Stimulated activated naive CD8-positive, alpha-beta T cell treated with anti-CD3 and anti-CD28 coated beads, Interleukin-15, Interleukin-2, amounts not matched to agents 100 U/mL and 50 U/mL, for 24 hours (primary cell): ENCODE measurements around the gene CD164L2.
A peak's percentile ranks its signal among the peaks of the same experiment; 100 is the strongest.
"Not testable (repeated sequence)": the region's sequence is repeated elsewhere in the genome, so short reads cannot be mapped to it uniquely, and the experiment has no call there.

Experiments
- ATAC-seq: fragments of 150-1000 bp; cut with Tn5 transposase; one replicate; pipeline ENCODE4 v1.10.0; 2021
- DNase-seq: peaks from one replicate; pipeline ENCODE4 v3.0.0; 2021

Gene CD164L2

GRCh38 chr1:27384797-27385196, 1.7 kb upstream of the CD164L2 start:
- not testable (repeated sequence) for DNase-seq, ATAC-seq

GRCh38 chr1:27383661-27384060, 528 bp upstream of the CD164L2 start:
- ATAC-seq (no peak), DNase-seq (no peak)

- no peak for ATAC-seq
- no peak for DNase-seq
These were observed 967 bp downstream of the CD164L2 start for GRCh38 chr1:27381969-27382762.

GRCh38 chr1:27380766-27381733, 2.1 kb downstream of the CD164L2 start:
- DNase-seq (no peak), ATAC-seq (peak; percentile 16)

- no peak for ATAC-seq
These were observed 2.9 kb downstream of the CD164L2 start for GRCh38 chr1:27380224-27380623.

GRCh38 chr1:27379564-27380122, 3.5 kb downstream of the CD164L2 start:
- DNase-seq (no peak), ATAC-seq (no peak)

More at GRCh38 chr1:27380224-27380623, 2.9 kb downstream of the CD164L2 start:
- no peak for DNase-seq

- DNase-seq (no peak), ATAC-seq (no peak)
These were observed 5.2 kb downstream of the CD164L2 start for GRCh38 chr1:27377760-27378495.

GRCh38 chr1:27374362-27375086, 8.6 kb downstream of the CD164L2 start, which contains the start of gene FCN3:
Gene FCN3, minus strand, starts transcription at chr1:27374824. Its CDS starts 6 bp downstream, at chr1:27374818.
- no peak for ATAC-seq

GRCh38 chr1:27372808-27373690, 10.1 kb downstream of the CD164L2 start:
- DNase-seq = no peak
- ATAC-seq = no peak

More at GRCh38 chr1:27374362-27375086, 8.6 kb downstream of the CD164L2 start, which contains the start of gene FCN3:
- no peak for DNase-seq

- ATAC-seq (no peak), DNase-seq (no peak)
These were observed 10.9 kb downstream of the CD164L2 start for GRCh38 chr1:27372022-27372807.

GRCh38 chr1:27368869-27369582, 14.1 kb downstream of the CD164L2 start:
- DNase-seq (no peak), ATAC-seq (no peak)

GRCh38 chr1:27367160-27367650, 15.9 kb downstream of the CD164L2 start:
- DNase-seq (no peak), ATAC-seq (no peak)

- peak; percentile 57 for DNase-seq
- peak; percentile 24 for ATAC-seq
These were observed 16.5 kb downstream of the CD164L2 start, which contains the start of gene MAP3K6 for GRCh38 chr1:27366411-27367159. Gene MAP3K6, minus strand, starts transcription at chr1:27366961. Its CDS starts 364 bp downstream, at chr1:27366597.

GRCh38 chr1:27366113-27366410, 17.1 kb downstream of the CD164L2 start:
- DNase-seq = peak; percentile 86
- ATAC-seq = peak; percentile 83

GRCh38 chr1:27365372-27366112, 17.6 kb downstream of the CD164L2 start:
- ATAC-seq (peak; percentile 66), DNase-seq (peak; percentile 84)

- DNase-seq (no peak), ATAC-seq (no peak)
These were observed 18.3 kb downstream of the CD164L2 start for GRCh38 chr1:27364696-27365371.
